GM12801 (cell line): Measurements from ENCODE around the gene GFY.

Experiments used
- TF ChIP-seq, protein P1 (sequence below): IDR thresholded peaks from one replicate; pipeline ENCODE4 v1.5.1; 2011; ENCODE audit warnings: control low read depth; ENCODE audit not compliant: insufficient read length; ENCODE audit errors: extremely low read depth

Gene GFY

DNA sequence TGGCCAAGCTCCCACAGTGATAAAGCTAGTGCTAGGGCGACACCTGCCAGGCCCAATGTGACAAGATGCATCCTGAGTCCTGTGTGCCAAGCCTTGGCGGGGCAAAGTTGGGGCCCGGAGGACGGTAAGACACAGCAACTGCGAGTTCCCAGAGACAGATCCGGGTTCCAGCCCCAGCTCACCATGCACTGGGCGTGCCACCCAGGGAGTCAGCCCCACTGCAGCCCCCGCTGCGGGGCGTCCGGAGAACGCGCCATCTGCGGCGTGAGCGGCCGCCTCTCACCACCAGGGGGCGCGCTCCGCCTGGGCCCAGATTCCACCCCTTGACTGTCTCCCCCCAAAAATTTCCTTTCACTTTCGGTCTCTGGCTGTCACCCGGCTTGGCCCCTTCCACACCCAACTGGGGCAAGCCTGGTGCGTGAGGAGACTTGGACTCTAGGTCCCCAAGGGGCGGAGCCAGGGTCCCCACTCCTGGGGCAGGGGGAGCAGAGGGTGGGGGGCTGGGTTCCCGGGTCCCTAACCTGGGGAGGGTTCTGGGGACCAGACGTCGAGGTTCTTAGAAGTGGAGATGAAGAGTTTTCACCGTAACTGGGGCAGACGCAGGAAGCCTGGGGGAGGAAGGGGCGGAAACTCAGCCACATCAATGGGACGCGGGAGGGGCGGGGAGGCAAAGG is 48.8 kb downstream of the GFY start, which contains the start of gene FLT3LG:
Gene FLT3LG (plus strand): TSS at position 348 of the 674 bp plus-strand sequence. CDS start 425 bp downstream, outside the sequence.
- TF ChIP-seq, protein P1, sequence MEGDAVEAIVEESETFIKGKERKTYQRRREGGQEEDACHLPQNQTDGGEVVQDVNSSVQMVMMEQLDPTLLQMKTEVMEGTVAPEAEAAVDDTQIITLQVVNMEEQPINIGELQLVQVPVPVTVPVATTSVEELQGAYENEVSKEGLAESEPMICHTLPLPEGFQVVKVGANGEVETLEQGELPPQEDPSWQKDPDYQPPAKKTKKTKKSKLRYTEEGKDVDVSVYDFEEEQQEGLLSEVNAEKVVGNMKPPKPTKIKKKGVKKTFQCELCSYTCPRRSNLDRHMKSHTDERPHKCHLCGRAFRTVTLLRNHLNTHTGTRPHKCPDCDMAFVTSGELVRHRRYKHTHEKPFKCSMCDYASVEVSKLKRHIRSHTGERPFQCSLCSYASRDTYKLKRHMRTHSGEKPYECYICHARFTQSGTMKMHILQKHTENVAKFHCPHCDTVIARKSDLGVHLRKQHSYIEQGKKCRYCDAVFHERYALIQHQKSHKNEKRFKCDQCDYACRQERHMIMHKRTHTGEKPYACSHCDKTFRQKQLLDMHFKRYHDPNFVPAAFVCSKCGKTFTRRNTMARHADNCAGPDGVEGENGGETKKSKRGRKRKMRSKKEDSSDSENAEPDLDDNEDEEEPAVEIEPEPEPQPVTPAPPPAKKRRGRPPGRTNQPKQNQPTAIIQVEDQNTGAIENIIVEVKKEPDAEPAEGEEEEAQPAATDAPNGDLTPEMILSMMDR = peak; percentile 36

DNA sequence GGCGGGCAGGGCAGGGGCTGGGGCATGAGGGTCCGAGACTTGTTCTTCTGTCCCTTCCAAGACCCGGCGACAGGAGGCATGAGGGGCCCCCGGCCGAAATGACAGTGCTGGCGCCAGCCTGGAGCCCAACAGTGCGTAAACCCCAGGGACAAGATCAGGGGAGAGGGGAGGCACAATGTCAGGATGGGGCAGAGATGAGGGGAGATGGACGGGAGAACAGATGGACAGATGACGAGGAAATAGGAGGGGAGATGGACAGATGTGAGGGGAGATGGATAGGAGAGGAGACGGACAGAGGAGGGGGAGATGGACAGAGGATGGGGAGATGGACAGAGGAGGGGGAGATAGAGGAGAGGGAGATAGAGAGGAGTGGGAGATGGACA is 49.3 kb downstream of the GFY start:
- TF ChIP-seq, protein P1 = no peak

DNA sequence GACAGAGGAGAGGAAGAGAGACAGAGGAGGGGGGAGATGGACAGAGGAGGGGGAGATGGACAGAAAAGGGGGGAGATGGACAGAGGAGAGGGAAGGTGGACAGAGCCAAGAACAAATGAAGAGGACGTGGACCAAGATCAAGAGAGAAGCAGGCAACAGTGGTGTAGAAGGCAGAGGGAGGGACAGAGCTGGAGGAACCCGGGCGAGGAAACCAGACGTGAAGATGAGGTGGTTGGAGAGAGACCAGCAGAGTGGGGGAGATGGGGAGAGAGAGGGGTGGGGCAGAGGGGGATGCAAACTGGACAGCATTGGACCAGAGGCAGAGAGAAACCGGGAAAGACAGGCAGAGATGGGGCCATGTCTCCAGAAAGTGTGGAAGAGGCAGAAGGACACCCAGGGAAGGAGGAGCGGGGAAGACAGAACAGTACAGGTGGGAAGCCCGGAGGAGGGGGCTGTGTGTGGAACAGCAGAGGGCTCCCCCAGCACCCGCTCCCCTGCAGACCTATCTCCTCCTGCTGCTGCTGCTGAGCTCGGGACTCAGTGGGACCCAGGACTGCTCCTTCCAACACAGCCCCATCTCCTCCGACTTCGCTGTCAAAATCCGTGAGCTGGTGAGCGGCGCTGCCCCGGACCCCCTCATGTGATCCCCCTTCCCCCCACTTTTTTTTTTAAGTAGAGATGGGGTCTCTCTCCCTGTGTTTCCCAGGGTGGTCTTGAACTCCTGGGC is 50.2 kb downstream of the GFY start:
- TF ChIP-seq, protein P1 = no peak

DNA sequence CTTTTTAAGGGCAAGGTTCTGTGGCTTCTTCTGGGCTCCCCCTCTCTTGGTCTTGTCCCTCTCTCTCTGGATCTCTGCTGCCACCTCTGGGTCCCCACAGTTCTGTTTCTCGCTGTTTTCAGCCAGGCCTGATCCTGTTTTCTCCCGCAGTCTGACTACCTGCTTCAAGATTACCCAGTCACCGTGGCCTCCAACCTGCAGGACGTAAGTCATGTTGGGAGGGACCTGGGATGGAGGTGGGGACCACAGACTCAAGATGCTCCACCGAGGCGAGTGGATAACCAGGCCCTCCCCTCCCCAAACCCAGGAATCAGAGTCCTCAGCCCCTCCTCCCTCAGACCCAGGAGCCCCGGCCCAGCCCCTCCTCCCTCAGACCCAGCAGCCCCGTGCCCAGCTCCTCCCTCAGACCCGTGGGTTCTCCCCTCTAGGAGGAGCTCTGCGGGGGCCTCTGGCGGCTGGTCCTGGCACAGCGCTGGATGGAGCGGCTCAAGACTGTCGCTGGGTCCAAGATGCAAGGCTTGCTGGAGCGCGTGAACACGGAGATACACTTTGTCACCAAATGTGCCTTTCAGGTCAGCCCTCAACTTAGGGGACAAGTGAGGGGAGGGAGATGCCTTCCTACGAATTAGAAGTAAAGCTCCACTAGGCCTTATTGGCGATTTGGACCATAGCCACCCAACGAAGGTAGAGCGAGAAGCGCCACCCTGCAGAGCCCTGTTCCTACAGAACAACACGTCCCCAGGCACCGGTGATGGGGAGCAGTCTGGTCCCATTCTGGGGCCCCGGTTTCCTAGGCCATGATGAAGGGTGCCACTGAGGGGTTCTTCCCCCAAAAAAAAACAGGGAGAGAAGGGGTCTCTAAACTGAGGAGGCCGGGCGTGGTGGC is 51.0 kb downstream of the GFY start:
- TF ChIP-seq, protein P1 = no peak
